ENCODE measurements around the gene ADGRB3. TPM values are rescaled to one million over a fixed set of nuclear protein-coding genes. Genes with fewer than 3 reads are reported as not detected.

The ADGRB3 gene
- total and polyA plus RNA-seq, 2 donors (not counting 1 experiment from before 2014, with no cell fraction given): not detected

DNA sequence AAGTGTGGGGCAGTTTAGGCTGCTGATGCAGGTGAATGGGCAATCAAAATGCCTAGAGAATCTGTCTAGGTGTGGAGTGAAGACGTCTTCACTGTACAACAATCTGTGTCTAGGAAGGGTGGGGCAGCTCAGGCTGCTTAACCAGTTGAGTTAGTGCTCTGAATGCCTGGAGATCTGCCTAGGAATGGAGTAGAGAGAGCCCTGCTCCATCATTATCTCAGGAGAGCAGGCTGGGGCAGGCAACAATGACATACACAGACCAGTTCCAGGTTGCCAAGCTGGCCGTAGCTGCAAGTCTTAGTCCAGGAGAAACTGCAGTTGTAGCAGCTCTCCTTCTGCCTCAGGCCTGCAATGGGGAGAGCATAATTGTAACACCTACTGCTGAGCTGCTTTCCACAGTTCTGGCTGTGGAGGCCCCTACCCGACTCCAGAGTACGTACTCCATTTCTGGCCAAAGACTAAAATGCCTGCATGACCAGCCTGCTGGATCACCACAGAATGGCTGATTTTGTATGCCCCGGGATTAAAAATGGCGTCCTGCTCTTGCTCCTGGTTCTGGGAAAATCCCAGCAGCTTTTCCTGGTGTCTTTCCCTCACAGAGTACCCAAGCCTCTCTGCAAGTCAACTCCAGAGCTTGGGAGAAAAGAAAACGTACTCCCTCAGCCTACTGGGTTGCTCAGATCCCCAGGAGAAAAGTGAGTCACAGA is 545.4 kb downstream of the ADGRB3 start:
- ATAC-seq (ENCODE audit: low read depth) (no peak), DNase-seq (no peak)
- H3K4me1 ChIP-seq (ENCODE audit: control insufficient read depth in 2 of 2, insufficient read depth in 2 of 2, low read length in 2 of 2): no peaks in the 10 kb centered on the region
- H3K27ac ChIP-seq (ENCODE audit: low read length in 2 of 2): no peak overlapping the region
- H4K20me1 ChIP-seq (ENCODE audit: control insufficient read depth, insufficient read depth, low read length, poor library complexity, severe bottlenecking): no peaks in the 10 kb centered on the region
- no peaks in the 10 kb centered on the region for H3K27me3 ChIP-seq (replicated peaks in 1 of 4; ENCODE audit: control extremely low read depth in 1 of 4, control insufficient read depth in 3 of 4, insufficient read depth in 4 of 4, low read length in 3 of 4)
- 82% methylated on average over 7 of the region's 7 CpGs for WGBS (ENCODE audit: insufficient coverage)
- H3K79me2 ChIP-seq (ENCODE audit: control insufficient read depth, insufficient read depth, low read length): no peaks in the 10 kb centered on the region
- intact Hi-C loops (cut with micrococcal nuclease): no loop called here
- Mint-ChIP-seq H3K9me3 (ENCODE audit: insufficient read depth) (no peaks in the 10 kb centered on the region), H3K4me3 (no peak overlapping the region), H3K4me1 (no peaks in the 10 kb centered on the region), H3K27ac (no peak overlapping the region), H3K27me3 (no peaks in the 10 kb centered on the region)
- ChIA-PET CTCF (no interaction called here), POLR2A (no interaction called here)
- H3K9me3 ChIP-seq (ENCODE audit: control extremely low read depth in 1 of 3, control insufficient read depth in 2 of 3, insufficient read depth in 1 of 3, low read length in 2 of 3): peaks cover 0 to 10% (median 0%) of the 10 kb centered on the region in 3 donors
- no peaks in the 10 kb centered on the region for H3K36me3 ChIP-seq (replicated peaks in 1 of 2; ENCODE audit: control extremely low read depth in 1 of 2, control insufficient read depth in 1 of 2, extremely low read depth in 1 of 2, insufficient read depth in 2 of 2, low read length in 1 of 2)
- no peak overlapping the region for H3K9ac ChIP-seq (ENCODE audit: low read length)
- no peak overlapping the region for H2AFZ ChIP-seq (ENCODE audit: insufficient read depth, low read depth, low read length, poor library complexity, severe bottlenecking)
- no peak for TF ChIP-seq EZH2 (IDR thresholded peaks at IDR 0.05; ENCODE audit: borderline replicate concordance, insufficient read depth, low read depth, low read length, poor library complexity, severe bottlenecking)
- TF ChIP-seq, protein P1, sequence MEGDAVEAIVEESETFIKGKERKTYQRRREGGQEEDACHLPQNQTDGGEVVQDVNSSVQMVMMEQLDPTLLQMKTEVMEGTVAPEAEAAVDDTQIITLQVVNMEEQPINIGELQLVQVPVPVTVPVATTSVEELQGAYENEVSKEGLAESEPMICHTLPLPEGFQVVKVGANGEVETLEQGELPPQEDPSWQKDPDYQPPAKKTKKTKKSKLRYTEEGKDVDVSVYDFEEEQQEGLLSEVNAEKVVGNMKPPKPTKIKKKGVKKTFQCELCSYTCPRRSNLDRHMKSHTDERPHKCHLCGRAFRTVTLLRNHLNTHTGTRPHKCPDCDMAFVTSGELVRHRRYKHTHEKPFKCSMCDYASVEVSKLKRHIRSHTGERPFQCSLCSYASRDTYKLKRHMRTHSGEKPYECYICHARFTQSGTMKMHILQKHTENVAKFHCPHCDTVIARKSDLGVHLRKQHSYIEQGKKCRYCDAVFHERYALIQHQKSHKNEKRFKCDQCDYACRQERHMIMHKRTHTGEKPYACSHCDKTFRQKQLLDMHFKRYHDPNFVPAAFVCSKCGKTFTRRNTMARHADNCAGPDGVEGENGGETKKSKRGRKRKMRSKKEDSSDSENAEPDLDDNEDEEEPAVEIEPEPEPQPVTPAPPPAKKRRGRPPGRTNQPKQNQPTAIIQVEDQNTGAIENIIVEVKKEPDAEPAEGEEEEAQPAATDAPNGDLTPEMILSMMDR (IDR thresholded peaks at IDR 0.05): no peak
- no peak overlapping the region for H3K4me3 ChIP-seq (ENCODE audit: control extremely low read depth in 1 of 5, extremely low read depth in 1 of 5, insufficient read depth in 1 of 5, low read depth in 2 of 5, low read length in 4 of 5)
- H3K4me2 ChIP-seq (replicated peaks; ENCODE audit: low read depth, low read length, poor library complexity, severe bottlenecking): no peak overlapping the region

DNA sequence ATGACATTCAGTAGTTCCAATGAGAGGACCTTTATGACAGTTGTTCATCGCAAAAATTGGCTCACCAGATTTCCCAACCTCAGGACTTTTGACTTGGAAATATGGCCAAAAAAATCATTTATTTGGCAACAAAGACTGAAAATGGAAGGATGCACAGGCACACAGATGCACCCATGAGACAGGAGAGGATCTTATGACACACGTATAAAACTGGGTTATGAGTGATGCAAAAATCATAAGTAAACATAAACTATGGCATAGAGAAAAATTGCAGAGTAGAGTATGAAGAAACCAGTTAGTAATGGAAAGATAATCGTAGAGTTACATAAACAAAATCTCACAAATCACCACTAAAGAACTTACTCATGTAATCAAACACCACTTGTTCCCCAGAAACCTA is 546.9 kb downstream of the ADGRB3 start:
- Mint-ChIP-seq H3K4me1 (no peaks in the 10 kb centered on the region), H3K4me3 (no peak overlapping the region), H3K27ac (no peak overlapping the region), H3K27me3 (no peaks in the 10 kb centered on the region), H3K9me3 (ENCODE audit: insufficient read depth) (no peaks in the 10 kb centered on the region)
- Histone ChIP-seq H3K9ac (ENCODE audit: low read length) (no peak overlapping the region), H3K79me2 (ENCODE audit: control insufficient read depth, insufficient read depth, low read length) (no peaks in the 10 kb centered on the region), H3K4me2 (replicated peaks; ENCODE audit: low read depth, low read length, poor library complexity, severe bottlenecking) (no peak overlapping the region), H2AFZ (ENCODE audit: insufficient read depth, low read depth, low read length, poor library complexity, severe bottlenecking) (no peak overlapping the region), H3K9me3 (ENCODE audit: control extremely low read depth in 1 of 3, control insufficient read depth in 2 of 3, insufficient read depth in 1 of 3, low read length in 2 of 3) (peaks cover 0 to 10% (median 0%) of the 10 kb centered on the region in 3 donors), H3K27ac (ENCODE audit: low read length in 2 of 2) (no peak overlapping the region), H4K20me1 (ENCODE audit: control insufficient read depth, insufficient read depth, low read length, poor library complexity, severe bottlenecking) (no peaks in the 10 kb centered on the region), H3K4me3 (ENCODE audit: control extremely low read depth in 1 of 5, extremely low read depth in 1 of 5, insufficient read depth in 1 of 5, low read depth in 2 of 5, low read length in 4 of 5) (no peak overlapping the region), H3K27me3 (replicated peaks in 1 of 4; ENCODE audit: control extremely low read depth in 1 of 4, control insufficient read depth in 3 of 4, insufficient read depth in 4 of 4, low read length in 3 of 4) (no peaks in the 10 kb centered on the region), H3K36me3 (replicated peaks in 1 of 2; ENCODE audit: control extremely low read depth in 1 of 2, control insufficient read depth in 1 of 2, extremely low read depth in 1 of 2, insufficient read depth in 2 of 2, low read length in 1 of 2) (no peaks in the 10 kb centered on the region), H3K4me1 (ENCODE audit: control insufficient read depth in 2 of 2, insufficient read depth in 2 of 2, low read length in 2 of 2) (no peaks in the 10 kb centered on the region)
- ChIA-PET POLR2A (no interaction called here), CTCF (no interaction called here)
- TF ChIP-seq EZH2 (IDR thresholded peaks at IDR 0.05; ENCODE audit: borderline replicate concordance, insufficient read depth, low read depth, low read length, poor library complexity, severe bottlenecking): no peak
- TF ChIP-seq, protein P1 (IDR thresholded peaks at IDR 0.05): no peak
- no peak for DNase-seq
- no peak for ATAC-seq (ENCODE audit: low read depth)
- 100% methylated on average over 1 of the region's 3 CpGs for WGBS (ENCODE audit: insufficient coverage)
- intact Hi-C loops (cut with micrococcal nuclease): no loop called here
